ENCODE data around the gene SCD.
A peak's percentile ranks its signal among the peaks of the same experiment; 100 is the strongest.
"Not testable (repeated sequence)": the region's sequence is repeated elsewhere in the genome, so short reads cannot be mapped to it uniquely, and the experiment has no call there.

Gene SCD

DNA sequence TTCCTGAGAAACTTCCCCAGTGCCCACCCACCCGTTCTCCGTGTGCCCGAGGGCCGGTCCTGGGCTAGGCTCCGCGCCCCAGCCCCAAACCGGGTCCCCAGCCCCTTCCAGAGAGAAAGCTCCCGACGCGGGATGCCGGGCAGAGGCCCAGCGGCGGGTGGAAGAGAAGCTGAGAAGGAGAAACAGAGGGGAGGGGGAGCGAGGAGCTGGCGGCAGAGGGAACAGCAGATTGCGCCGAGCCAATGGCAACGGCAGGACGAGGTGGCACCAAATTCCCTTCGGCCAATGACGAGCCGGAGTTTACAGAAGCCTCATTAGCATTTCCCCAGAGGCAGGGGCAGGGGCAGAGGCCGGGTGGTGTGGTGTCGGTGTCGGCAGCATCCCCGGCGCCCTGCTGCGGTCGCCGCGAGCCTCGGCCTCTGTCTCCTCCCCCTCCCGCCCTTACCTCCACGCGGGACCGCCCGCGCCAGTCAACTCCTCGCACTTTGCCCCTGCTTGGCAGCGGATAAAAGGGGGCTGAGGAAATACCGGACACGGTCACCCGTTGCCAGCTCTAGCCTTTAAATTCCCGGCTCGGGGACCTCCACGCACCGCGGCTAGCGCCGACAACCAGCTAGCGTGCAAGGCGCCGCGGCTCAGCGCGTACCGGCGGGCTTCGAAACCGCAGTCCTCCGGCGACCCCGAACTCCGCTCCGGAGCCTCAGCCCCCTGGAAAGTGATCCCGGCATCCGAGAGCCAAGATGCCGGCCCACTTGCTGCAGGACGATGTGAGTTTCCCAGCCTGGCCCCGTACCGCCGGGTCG, at the start of gene SCD:
Gene SCD, plus strand, starts transcription at position 469 of the 803 bp plus-strand sequence. Its CDS starts 272 bp downstream, at position 741.
- peak; percentile 69 for DNase-seq

DNA sequence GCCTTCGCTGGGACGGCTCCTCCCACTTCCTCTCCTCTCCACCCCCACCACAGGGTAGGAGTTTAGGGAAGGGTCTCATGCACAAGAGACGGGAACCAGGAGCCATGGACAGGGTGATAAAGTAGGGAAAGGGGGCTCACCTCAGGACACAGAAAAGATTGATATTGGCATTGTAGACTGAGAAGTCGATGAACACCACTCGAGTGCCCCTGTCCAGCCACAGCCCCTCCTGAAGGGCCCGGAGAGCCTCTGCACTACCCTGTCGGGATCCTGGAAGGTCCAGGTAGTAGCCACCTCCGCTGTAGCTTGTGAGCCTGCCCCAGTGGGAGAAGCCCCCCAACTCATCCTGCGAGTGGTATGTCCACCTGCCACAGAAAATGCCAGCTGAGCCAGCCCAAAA, 49.8 kb upstream of the SCD start:
- DNase-seq: no peak

DNA sequence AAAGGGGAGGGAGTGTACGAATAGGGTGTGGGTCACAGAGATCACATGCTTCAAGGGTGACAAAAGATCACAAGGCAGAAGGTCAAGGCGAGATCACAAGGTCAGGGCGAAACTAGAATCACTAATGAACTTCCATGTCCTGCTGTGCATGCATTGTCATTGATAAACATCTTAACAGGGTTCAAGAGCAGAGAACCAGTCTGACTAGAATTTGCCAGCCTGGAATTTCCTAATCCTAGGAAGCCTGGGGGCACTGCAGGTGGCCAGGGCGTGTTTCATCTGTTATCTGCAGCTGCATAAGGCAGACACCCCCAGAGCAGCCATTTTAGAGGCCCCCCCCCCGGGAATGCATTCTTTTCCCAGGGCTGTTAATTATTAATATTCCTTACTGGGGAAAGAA, 45.9 kb upstream of the SCD start:
- not testable (repeated sequence) for DNase-seq

DNA sequence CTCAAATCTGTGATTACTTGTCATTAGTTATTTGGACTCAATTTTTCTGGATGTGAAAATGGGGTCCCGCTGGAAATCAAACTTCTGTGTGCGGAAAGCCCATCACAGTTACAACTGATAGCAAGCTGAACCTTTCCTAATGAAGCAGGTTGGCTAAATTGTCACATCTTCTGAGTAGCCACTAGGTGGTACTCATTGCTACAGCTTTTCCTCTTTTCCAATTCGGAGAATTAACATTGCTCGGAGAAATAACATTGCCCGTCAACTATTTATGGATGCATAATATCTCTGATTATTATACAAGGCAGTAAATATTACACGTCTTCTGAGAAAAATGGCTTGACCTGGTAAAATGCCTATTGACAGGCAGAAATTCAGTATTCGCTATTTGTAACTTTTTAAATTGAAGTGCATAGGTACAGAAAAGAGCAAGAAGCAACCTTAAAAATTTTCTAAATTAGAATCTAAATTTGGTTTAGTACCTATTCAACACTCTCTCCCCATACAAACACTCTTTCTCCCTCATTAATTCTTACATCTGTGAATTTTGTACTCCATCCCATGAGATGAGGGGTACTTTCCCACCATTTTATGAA, 43.2 kb upstream of the SCD start:
- no peak for DNase-seq

DNA sequence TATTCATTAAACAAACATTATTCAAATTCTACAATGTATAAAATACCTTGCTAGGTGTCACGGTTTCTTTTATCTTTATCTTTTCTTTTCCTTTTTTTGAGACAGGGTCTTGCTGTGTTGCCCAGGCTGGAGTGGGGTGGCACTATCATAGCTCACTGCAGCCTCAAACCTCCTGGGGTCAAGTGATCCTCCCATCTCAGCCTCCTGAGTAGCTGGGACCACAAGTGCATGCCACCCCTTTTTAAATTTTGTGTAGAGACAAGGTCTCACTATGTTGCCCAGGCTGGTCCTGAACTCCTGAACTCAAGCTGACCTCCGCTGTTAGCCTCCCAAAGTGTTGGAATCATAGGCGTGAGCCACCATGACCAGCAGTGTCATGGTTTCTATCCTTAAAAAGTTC, 42.6 kb upstream of the SCD start:
- DNase-seq: no peak

DNA sequence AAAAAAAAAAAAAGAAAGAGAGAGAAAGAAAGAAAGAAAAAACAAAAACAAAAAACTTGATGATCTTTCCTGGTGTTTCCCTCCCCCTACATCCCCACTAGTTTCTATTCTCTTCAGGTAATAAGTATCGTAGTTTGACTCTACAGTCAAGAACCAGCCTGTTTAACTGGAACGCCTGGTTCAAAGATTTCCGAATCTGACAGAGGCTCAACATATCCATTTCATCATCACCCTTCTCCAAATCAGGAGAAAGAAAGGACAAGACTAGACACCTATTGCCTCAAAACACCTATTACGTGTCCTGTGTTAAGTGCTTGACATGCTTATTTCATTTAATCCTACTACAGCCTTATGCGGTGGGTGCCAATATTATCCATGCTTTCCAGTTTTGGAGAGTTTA, 40.2 kb upstream of the SCD start:
- DNase-seq: no peak

DNA sequence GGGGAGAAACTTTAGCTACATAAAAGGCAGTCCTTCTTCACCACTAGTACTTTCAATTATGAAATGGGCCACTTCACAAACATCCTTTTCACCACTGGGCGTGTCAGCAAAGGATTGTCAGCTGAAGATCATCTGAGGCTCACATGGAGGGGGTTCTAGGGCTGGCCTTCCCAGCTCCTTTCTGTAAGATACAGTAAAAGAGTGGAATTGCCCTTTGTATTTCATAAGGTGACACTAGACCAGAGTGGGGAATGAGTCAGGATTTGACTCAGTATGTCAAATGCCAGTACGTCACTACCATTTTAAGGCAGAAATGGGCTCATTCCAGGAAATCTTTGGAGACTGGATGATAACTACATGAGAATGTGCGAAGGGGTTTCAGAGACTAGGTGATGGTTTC, 39.3 kb upstream of the SCD start:
- DNase-seq: no peak

DNA sequence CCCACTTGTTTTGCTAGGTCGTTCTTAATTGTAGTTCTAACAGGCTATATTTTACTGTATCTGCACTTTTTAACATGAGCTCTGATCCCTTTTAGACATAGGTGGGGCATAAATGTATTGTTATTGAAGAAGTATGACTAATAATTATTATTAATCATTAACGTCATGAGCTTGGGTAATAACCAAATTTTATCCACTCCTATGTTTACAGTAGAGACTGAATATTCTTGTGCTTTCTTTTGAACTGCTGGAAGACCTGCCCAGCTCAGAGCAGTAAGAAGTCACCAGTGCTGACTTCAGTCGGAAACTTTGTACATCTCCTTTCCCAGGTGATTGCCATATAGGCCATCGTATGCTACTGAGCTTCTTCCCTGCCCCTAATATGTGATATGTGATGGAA, 35.7 kb upstream of the SCD start:
- no peak for DNase-seq

DNA sequence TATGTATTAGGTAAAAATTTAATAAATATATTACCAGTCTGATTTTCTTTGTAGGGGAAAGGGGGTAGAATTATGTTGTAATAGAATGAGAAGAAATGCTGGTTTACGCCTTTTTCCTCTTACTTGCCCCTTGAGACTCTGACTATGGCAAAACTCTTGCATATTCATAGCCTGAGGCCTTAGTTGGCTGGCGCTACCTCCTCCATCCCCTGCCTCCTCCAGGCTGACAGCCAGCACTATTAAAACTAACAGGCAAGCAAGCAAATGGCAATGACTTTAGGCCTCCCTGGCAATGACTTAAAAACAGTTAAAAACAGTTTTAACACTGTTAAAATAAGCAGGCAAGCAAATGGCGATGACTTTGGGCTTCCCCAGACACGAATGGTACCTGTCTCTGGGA, 31.4 kb upstream of the SCD start:
- DNase-seq: no peak

DNA sequence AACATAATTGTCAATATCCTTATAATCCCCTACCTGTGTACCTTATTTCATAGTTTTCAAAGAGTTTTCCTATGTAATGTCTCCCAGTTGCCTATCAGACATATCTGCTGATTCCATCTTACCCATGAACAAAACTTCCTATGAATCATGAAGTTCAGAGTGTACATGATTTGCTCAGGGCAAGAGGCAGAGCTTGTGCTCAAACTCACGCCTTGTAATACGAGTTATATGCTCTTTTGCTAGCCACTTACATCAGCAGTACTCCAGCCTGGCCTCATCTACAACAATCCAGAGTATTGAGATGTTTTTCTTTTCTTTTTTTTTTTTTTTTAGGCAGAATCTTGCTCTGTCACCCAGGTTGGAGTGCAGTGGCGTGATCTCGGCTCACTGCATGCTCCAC, 28.8 kb upstream of the SCD start:
- DNase-seq: no peak

DNA sequence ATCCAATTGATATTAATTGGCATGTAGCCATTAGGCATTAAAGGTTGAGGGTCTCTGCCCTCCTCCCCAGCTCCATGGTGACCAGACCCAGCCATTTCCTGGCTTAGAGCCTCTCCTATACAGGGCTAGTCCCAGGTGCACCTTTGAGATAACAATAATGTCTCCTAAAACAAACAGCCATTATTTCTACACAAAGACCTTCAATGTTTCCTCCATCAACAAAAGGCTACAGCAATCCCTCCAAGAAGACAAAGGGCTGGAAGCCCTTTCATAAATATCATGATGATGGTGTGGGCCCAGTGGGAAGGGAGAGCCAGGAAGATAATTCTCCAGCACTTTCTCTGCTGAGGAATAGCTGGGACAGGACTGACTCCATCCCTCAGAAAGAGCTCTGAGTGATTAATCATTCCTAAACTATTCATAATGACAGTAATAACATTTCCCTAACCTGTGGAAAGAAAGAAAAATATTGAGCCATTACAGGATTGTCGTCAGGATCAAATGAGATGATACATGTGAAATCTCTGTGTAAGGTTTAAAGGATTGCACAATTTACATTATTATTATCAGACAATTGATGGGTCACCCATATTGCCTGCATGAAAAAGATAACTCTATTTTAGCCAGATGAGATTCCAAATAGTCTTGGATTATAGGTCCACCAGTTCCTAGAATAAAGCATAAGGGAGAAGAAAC, 27.2 kb upstream of the SCD start:
- DNase-seq: no peak

DNA sequence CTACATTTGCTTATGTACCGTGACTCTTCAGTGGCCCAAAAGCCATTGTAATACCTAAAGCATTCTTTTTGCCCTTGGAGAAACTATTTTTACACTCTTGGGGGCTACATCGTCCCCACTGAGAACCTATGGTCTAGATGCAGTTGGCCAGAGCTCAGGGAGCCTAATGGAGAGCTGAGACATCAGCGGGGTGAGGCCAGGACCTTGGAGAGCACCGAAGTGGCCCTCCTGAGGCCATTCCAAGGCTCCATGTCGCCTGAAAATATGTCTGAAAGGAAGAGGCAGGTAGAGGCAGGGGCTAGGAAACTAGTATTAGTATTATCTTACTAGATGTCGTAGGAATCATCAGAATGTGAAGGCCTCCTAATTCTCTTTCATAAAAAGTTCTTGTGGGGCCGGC, 21.9 kb upstream of the SCD start:
- no peak for DNase-seq

DNA sequence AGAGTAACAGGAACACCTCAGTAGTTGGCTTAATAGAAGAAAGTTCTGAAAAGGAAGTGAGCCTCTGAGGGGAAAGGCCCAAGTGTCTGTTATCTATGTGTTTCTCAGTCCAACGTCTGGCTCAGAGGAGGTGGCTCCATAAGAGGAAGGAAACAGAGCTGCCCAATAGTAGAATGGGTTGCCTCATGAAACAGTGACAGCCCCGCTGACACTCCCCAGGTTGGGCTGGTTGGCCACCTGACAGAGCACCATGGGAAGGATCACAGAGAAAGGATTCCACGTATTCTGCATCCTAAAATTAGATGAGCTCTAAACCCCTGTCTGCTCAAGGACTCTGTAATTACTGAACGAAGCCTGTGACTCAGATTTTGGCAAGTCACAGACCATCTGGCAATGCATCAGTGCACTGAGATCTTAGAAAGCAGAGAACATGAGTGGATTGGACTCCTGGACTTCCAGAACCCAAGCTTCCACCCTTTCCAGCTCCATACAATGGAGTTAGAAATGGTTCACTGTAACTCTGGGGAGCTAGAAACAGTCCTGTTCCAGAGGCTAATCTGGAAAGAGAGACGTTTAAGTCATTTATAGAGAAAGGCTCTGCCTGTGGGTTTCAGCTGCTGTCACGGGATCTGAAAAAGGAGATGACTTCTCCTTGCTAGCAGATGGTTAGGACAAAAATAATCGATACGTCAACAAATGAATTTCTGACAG, 19.9 kb upstream of the SCD start:
- no peak for DNase-seq

DNA sequence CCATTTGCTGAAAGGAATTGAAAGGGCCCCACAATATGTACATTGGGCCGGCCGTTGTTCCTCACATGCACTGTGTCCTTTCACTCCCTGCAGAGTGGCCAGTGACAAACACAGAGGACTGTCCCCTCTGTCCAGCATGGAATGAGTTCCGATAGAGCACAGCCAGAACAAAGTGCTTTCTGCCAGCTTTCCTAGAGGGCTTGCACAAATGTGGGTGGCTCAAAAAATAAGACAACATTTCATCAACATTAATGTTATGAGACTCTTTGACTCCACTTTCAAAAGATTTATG, 19.4 kb upstream of the SCD start:
- DNase-seq: no peak

DNA sequence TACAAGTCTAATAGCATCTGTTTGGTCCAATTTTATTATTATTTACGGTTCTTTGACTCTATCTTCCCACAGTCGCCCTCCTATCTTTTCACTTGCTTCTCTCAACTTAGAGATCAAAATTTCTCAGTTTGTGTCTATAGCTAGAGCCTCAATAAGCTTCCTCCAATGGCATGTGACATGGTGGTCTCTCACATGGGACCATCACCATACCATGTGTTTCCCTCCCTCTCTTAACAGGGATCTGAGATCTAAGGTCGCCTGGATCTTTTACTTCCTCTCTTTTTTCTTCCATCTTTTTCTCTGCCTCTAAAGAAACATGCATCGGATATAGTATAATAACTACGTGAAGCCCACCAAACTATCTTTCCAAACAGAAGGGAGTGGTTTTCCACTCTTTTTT, 18.8 kb upstream of the SCD start:
- no peak for DNase-seq

DNA sequence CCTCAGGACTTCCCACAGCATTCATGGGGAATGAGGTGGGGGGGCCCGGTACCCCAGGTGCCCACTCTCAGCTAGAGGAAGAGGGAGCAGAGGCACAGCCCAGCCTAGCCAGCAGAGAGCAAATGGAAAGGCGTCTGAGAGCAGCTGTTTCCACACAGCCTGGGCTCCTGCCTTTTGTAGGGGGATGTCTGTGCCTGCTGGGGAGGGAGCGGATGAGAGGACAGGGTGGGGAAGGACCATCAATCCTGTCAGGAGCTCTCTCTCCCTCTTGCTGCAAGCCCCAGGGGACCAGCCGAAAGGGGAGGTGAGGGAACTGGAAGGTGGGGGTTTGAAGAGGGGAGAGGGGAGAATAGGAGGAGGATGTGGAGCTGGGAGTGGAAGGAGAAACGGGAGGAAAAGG, 17.0 kb upstream of the SCD start, which contains the start of gene PKD2L1:
Gene PKD2L1, minus strand, starts transcription at position 150 of the 400 bp plus-strand sequence. Its CDS starts 125 bp downstream, at position 25.
- no peak for DNase-seq

DNA sequence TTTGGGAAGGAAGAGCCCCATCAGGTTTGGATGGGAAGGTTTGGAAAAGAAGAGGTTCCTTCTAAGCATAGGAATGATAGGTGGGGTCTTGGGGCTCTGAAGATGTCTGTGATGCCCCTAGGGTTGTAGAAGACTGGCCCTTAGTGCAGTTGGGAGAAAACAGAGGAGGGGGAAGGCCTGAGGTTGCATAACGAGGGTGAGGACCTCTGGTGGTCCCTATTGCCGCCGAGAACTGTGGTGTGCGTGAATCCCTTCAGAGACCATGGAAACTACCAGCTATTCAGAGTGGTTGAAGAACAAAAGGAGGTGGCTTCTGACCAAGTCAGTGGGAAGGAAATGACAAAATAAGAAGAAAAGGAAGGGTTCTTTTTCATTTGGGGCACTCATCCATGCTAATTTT, 13.9 kb upstream of the SCD start:
- DNase-seq: no peak

DNA sequence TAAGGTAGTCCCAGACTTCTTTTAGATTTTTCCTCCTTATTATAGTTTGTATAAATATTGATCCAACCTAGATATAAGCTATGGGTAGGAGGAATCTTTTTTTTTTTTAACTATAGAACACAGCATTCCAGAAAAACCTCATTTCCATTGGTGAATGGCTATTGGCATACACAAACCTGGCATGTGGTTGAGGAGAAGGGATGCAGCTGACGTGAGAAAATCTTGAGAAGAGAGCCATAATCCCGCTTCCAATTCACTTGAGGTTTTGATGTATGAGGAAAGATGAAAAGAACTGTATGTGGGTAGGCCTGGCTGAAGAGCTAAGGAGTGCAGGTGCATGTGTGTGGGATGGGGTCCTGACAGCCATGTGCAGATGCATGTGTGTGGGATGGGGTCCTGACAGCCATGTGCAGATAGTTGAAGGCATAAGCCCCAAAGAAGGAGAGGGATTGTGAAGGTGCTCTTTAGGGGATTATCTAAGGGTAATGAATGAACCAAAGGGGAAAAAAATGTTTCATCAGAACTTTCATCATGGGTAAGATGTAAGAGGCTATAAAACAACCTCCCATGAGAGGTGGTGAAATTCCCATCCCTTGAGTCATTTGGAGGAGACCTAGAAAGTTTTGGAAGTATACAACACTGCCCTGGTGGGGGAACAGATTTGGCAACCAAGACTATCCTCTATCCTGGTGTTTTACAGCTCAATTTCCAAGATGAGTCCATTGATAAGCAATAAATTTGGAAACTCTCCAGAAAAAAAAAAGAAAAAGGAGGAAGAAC, 13.2 kb upstream of the SCD start:
- DNase-seq: no peak

DNA sequence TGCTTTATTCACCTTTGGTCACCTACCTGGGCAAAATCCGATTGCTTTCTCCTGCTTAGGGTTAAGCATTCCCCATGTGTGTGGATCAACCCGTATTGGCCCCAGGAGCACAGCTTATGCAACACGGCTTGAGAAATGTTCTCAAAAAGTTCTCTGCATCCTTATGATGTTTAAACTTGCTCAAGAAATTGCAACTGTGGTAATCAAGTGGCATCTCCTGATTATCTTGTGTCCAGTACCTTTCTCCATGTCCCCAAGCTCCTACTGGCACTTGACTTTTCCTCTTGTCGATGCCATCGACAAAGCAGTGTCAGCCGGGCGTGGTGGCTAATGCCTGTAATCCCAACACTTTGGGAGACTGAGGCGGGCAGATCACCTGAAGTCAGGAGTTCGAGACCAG, 12.3 kb upstream of the SCD start:
- DNase-seq: no peak

DNA sequence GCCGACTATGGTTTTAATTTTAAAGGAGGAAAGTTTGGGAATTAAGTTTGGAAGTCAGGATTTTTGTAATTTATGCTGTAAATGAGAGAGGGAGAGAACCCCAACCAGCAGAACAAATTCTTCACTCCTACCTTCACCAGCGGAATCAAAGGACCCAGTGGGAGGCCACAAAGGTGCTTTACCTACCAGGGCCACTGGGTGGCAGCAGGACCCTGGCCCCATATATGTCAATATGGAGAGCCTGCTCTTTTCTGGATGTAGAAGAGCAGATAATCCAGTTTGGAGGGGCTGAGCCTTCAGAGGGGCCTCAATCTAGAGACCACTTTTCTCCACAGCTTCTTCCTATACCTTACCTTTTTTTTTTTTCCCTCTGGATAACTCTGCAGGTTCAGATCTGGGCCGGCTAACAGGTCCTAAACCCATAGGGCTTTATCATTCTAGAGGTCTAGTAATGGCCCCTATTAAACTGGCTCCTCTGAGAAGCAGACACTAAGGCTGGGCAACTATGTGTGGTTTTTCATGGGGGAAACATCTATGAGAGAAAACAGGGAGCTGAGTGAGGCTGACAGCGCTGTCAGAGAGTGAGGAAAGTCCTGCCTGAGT, 8.5 kb upstream of the SCD start:
- peak; percentile 78 for DNase-seq

DNA sequence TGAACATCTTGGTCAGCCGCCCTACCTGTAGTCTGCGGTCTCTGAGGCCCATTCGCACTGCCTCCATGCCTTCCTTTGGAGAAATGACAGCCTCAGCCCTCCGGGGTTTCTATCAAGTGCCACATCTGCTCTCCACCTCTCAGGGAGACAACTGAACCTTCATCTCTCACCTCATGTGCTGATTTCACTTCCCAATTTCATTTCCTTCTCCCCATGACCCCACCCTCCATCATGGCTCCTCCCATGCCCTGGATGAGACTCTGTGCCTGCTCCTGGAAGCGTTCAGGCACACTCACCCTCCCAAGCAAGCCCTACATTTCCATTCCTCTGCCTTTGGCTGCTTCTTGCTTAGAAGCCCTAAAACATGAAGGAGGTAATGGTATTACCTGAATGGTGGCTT, 7.8 kb upstream of the SCD start:
- DNase-seq: no peak

Measured in stimulated activated CD4-positive, alpha-beta T cell treated with anti-CD3 and anti-CD28 coated beads, Interleukin-12 subunit alpha, Interleukin-12 subunit beta, amount 100 ng/mL, for 4 hours (primary cell).